Measurements from ENCODE around the gene ICA1L. TPM values are rescaled to one million over a fixed set of nuclear protein-coding genes. Genes with fewer than 3 reads are reported as not detected.

Gene ICA1L
- polyA plus RNA-seq, 2 donors = 1.1 to 1.2 TPM

DNA sequence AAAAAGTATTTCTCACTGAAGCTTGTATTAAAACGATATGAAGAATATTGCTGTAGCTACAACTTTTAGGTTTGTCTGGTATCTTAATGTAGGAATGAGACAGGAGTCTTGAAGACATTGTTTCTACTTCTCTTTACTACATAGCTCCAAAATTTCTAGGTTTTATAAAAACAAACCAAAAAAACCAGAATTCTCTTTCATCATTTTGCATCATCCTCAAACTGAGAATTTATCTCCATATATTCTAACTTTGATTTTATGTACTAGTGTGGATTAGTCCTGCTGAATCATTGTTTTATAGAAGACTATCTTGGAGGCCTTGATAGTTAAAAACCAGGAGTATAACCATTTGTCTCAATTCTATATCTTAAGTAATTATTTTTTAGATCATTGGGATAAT lies 100.2 kb downstream of the ICA1L start:
- Histone ChIP-seq H3K4me1 (ENCODE audit: control insufficient read depth in 2 of 2, insufficient read depth in 2 of 2, low read length in 1 of 2) (no peaks in the 10 kb centered on the region), H3K36me3 (ENCODE audit: control insufficient read depth in 2 of 2, insufficient read depth in 2 of 2, low read length in 1 of 2) (peaks cover 0 to 5% of the 10 kb centered on the region in 2 donors), H3K4me3 (ENCODE audit: low read depth in 1 of 2, low read length in 2 of 2) (no peak overlapping the region), H3K9me3 (ENCODE audit: control insufficient read depth in 2 of 2, insufficient read depth in 1 of 2, low read depth in 1 of 2, low read length in 1 of 2) (no peaks in the 10 kb centered on the region), H3K27me3 (ENCODE audit: control insufficient read depth in 1 of 2, insufficient read depth in 2 of 2, low read length in 2 of 2) (no peaks in the 10 kb centered on the region), H3K27ac (ENCODE audit: low read depth in 2 of 2, low read length in 1 of 2) (no peak overlapping the region)
- WGBS, 2 donors = 98% methylated on average over 1 of the region's 1 CpG

DNA sequence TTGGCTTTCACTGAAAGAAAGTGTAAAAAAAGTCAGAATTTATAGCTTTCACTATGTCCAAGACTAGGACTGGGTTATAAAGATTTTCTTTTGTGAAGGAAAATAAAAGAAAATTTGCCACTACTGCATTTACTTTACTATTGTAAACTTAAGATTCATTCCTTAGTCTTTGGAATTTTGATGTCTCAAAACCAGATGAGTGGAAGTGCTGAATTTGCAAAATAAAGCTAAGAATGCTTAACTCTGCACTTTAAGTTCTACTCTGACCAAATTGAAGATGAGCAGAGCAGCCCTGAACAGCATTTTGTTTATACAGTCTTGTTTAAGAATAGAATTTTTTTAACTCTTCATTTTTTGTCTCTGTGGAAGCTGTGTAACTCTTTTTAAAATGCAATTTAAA lies 102.4 kb downstream of the ICA1L start:
- no peak overlapping the region for H3K27ac ChIP-seq (ENCODE audit: low read depth in 2 of 2, low read length in 1 of 2)
- no peak overlapping the region for H3K4me3 ChIP-seq (ENCODE audit: low read depth in 1 of 2, low read length in 2 of 2)
- peaks cover 3 to 9% of the 10 kb centered on the region in 2 donors for H3K36me3 ChIP-seq (ENCODE audit: control insufficient read depth in 2 of 2, insufficient read depth in 2 of 2, low read length in 1 of 2)
- H3K9me3 ChIP-seq (ENCODE audit: control insufficient read depth in 2 of 2, insufficient read depth in 1 of 2, low read depth in 1 of 2, low read length in 1 of 2) = no peaks in the 10 kb centered on the region
- peaks cover 0 to 2% of the 10 kb centered on the region in 2 donors for H3K4me1 ChIP-seq (ENCODE audit: control insufficient read depth in 2 of 2, insufficient read depth in 2 of 2, low read length in 1 of 2)
- H3K27me3 ChIP-seq (ENCODE audit: control insufficient read depth in 1 of 2, insufficient read depth in 2 of 2, low read length in 2 of 2) = no peaks in the 10 kb centered on the region

- Histone ChIP-seq H3K27me3 (ENCODE audit: control insufficient read depth in 1 of 2, insufficient read depth in 2 of 2, low read length in 2 of 2) (no peaks in the 10 kb centered on the region), H3K4me3 (ENCODE audit: low read depth in 1 of 2, low read length in 2 of 2) (no peak overlapping the region), H3K4me1 (ENCODE audit: control insufficient read depth in 2 of 2, insufficient read depth in 2 of 2, low read length in 1 of 2) (peaks cover 0 to 2% of the 10 kb centered on the region in 2 donors), H3K9me3 (ENCODE audit: control insufficient read depth in 2 of 2, insufficient read depth in 1 of 2, low read depth in 1 of 2, low read length in 1 of 2) (no peaks in the 10 kb centered on the region), H3K36me3 (ENCODE audit: control insufficient read depth in 2 of 2, insufficient read depth in 2 of 2, low read length in 1 of 2) (peaks cover 3 to 7% of the 10 kb centered on the region in 2 donors), H3K27ac (ENCODE audit: low read depth in 2 of 2, low read length in 1 of 2) (no peak overlapping the region)
These were observed 103.3 kb downstream of the ICA1L start for GRCh38 chr2:202768273-202768672.

- Histone ChIP-seq H3K36me3 (ENCODE audit: control insufficient read depth in 2 of 2, insufficient read depth in 2 of 2, low read length in 1 of 2) (peaks cover 3 to 7% of the 10 kb centered on the region in 2 donors), H3K27me3 (ENCODE audit: control insufficient read depth in 1 of 2, insufficient read depth in 2 of 2, low read length in 2 of 2) (no peaks in the 10 kb centered on the region), H3K9me3 (ENCODE audit: control insufficient read depth in 2 of 2, insufficient read depth in 1 of 2, low read depth in 1 of 2, low read length in 1 of 2) (no peaks in the 10 kb centered on the region), H3K4me3 (ENCODE audit: low read depth in 1 of 2, low read length in 2 of 2) (no peak overlapping the region), H3K4me1 (ENCODE audit: control insufficient read depth in 2 of 2, insufficient read depth in 2 of 2, low read length in 1 of 2) (peaks cover 0 to 2% of the 10 kb centered on the region in 2 donors), H3K27ac (ENCODE audit: low read depth in 2 of 2, low read length in 1 of 2) (no peak overlapping the region)
- WGBS, 2 donors = 78 to 80% methylated on average over 5 of the region's 5 CpGs
These were observed 106.1 kb downstream of the ICA1L start for GRCh38 chr2:202765436-202765835.

DNA sequence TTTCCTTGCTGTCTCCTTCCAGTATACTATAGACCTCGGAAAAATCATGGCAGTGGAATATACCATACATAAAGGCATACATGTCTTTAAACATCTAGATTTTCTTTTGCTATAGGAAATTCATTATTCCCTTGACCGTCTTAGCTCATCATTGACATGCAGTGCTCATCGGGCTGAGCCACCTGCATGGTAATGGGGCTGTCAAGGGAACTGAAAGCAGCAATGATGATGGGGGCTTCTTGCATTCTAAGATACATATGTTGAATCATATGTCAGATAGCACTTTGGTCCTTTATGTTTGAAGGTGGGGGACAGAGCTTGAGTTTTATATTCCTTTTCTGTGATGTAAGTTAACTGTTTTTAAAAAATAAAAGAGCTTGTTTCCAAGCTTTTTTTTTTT lies 106.6 kb downstream of the ICA1L start:
- Histone ChIP-seq H3K36me3 (ENCODE audit: control insufficient read depth in 2 of 2, insufficient read depth in 2 of 2, low read length in 1 of 2) (peaks cover 3 to 7% of the 10 kb centered on the region in 2 donors), H3K4me1 (ENCODE audit: control insufficient read depth in 2 of 2, insufficient read depth in 2 of 2, low read length in 1 of 2) (peaks cover 0 to 2% of the 10 kb centered on the region in 2 donors), H3K27ac (ENCODE audit: low read depth in 2 of 2, low read length in 1 of 2) (no peak overlapping the region), H3K4me3 (ENCODE audit: low read depth in 1 of 2, low read length in 2 of 2) (no peak overlapping the region), H3K9me3 (ENCODE audit: control insufficient read depth in 2 of 2, insufficient read depth in 1 of 2, low read depth in 1 of 2, low read length in 1 of 2) (no peaks in the 10 kb centered on the region), H3K27me3 (ENCODE audit: control insufficient read depth in 1 of 2, insufficient read depth in 2 of 2, low read length in 2 of 2) (no peaks in the 10 kb centered on the region)
- WGBS, 2 donors = 94 to 96% methylated on average over 3 of the region's 3 CpGs

GRCh38 chr2:202763916-202764315 lies 107.7 kb downstream of the ICA1L start:
- H3K4me3 ChIP-seq (ENCODE audit: low read depth in 1 of 2, low read length in 2 of 2) = no peak overlapping the region
- 97 to 100% methylated on average over 1 of the region's 1 CpG for WGBS, 2 donors
- peaks cover 3 to 7% of the 10 kb centered on the region in 2 donors for H3K36me3 ChIP-seq (ENCODE audit: control insufficient read depth in 2 of 2, insufficient read depth in 2 of 2, low read length in 1 of 2)
- H3K27ac ChIP-seq (ENCODE audit: low read depth in 2 of 2, low read length in 1 of 2) = no peak overlapping the region
- H3K9me3 ChIP-seq (ENCODE audit: control insufficient read depth in 2 of 2, insufficient read depth in 1 of 2, low read depth in 1 of 2, low read length in 1 of 2) = no peaks in the 10 kb centered on the region
- H3K27me3 ChIP-seq (ENCODE audit: control insufficient read depth in 1 of 2, insufficient read depth in 2 of 2, low read length in 2 of 2) = no peaks in the 10 kb centered on the region
- peaks cover 0 to 2% of the 10 kb centered on the region in 2 donors for H3K4me1 ChIP-seq (ENCODE audit: control insufficient read depth in 2 of 2, insufficient read depth in 2 of 2, low read length in 1 of 2)

- WGBS, 2 donors = 60 to 68% methylated on average over 4 of the region's 4 CpGs
- Histone ChIP-seq H3K36me3 (ENCODE audit: control insufficient read depth in 2 of 2, insufficient read depth in 2 of 2, low read length in 1 of 2) (peaks cover 3 to 7% of the 10 kb centered on the region in 2 donors), H3K27me3 (ENCODE audit: control insufficient read depth in 1 of 2, insufficient read depth in 2 of 2, low read length in 2 of 2) (no peaks in the 10 kb centered on the region), H3K9me3 (ENCODE audit: control insufficient read depth in 2 of 2, insufficient read depth in 1 of 2, low read depth in 1 of 2, low read length in 1 of 2) (no peaks in the 10 kb centered on the region), H3K4me1 (ENCODE audit: control insufficient read depth in 2 of 2, insufficient read depth in 2 of 2, low read length in 1 of 2) (peaks cover 0 to 2% of the 10 kb centered on the region in 2 donors), H3K27ac (ENCODE audit: low read depth in 2 of 2, low read length in 1 of 2) (no peak overlapping the region), H3K4me3 (ENCODE audit: low read depth in 1 of 2, low read length in 2 of 2) (no peak overlapping the region)
These were observed 109.0 kb downstream of the ICA1L start for GRCh38 chr2:202762556-202762955.

GRCh38 chr2:202760848-202761247 lies 110.7 kb downstream of the ICA1L start:
- peaks cover 0 to 2% of the 10 kb centered on the region in 2 donors for H3K4me1 ChIP-seq (ENCODE audit: control insufficient read depth in 2 of 2, insufficient read depth in 2 of 2, low read length in 1 of 2)
- no peaks in the 10 kb centered on the region for H3K27me3 ChIP-seq (ENCODE audit: control insufficient read depth in 1 of 2, insufficient read depth in 2 of 2, low read length in 2 of 2)
- no peaks in the 10 kb centered on the region for H3K9me3 ChIP-seq (ENCODE audit: control insufficient read depth in 2 of 2, insufficient read depth in 1 of 2, low read depth in 1 of 2, low read length in 1 of 2)
- WGBS, 2 donors = 94 to 95% methylated on average over 2 of the region's 2 CpGs
- H3K27ac ChIP-seq (ENCODE audit: low read depth in 2 of 2, low read length in 1 of 2) = no peak overlapping the region
- H3K4me3 ChIP-seq (ENCODE audit: low read depth in 1 of 2, low read length in 2 of 2) = no peak overlapping the region
- peaks cover 3 to 6% of the 10 kb centered on the region in 2 donors for H3K36me3 ChIP-seq (ENCODE audit: control insufficient read depth in 2 of 2, insufficient read depth in 2 of 2, low read length in 1 of 2)

GRCh38 chr2:202758604-202759003 lies 113.0 kb downstream of the ICA1L start:
- Histone ChIP-seq H3K4me1 (ENCODE audit: control insufficient read depth in 2 of 2, insufficient read depth in 2 of 2, low read length in 1 of 2) (no peaks in the 10 kb centered on the region), H3K27me3 (ENCODE audit: control insufficient read depth in 1 of 2, insufficient read depth in 2 of 2, low read length in 2 of 2) (no peaks in the 10 kb centered on the region), H3K9me3 (ENCODE audit: control insufficient read depth in 2 of 2, insufficient read depth in 1 of 2, low read depth in 1 of 2, low read length in 1 of 2) (no peaks in the 10 kb centered on the region), H3K27ac (ENCODE audit: low read depth in 2 of 2, low read length in 1 of 2) (no peak overlapping the region), H3K36me3 (ENCODE audit: control insufficient read depth in 2 of 2, insufficient read depth in 2 of 2, low read length in 1 of 2) (peaks cover 0 to 2% of the 10 kb centered on the region in 2 donors), H3K4me3 (ENCODE audit: low read depth in 1 of 2, low read length in 2 of 2) (no peak overlapping the region)
- WGBS, 2 donors = 54 to 62% methylated on average over 2 of the region's 2 CpGs

DNA sequence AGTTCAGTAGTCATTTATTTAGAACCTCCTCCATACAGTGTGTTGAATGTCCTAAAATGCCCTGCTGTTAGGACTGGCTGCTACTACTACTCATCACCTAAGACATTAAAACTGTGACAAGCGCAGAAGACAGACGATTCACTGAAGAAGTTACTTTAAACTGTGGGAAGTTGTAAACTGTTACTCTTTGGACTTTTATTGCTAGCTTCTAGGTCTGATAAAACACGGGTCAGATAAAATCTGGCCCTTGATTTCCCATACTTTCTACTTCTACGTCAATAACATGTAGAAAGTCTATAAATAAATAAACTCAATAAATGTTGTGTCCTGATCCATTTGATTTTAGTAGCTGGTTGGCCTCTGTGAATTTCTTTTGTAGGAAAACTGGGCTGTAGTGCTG lies 113.4 kb downstream of the ICA1L start:
- H3K36me3 ChIP-seq (ENCODE audit: control insufficient read depth in 2 of 2, insufficient read depth in 2 of 2, low read length in 1 of 2) = peaks cover 0 to 2% of the 10 kb centered on the region in 2 donors

More for the DNA sequence above, 113.4 kb downstream of the ICA1L start:
- WGBS, 2 donors = 68 to 88% methylated on average over 4 of the region's 4 CpGs
- Histone ChIP-seq H3K27me3 (ENCODE audit: control insufficient read depth in 1 of 2, insufficient read depth in 2 of 2, low read length in 2 of 2) (no peaks in the 10 kb centered on the region), H3K4me3 (ENCODE audit: low read depth in 1 of 2, low read length in 2 of 2) (no peak overlapping the region), H3K27ac (ENCODE audit: low read depth in 2 of 2, low read length in 1 of 2) (no peak overlapping the region), H3K4me1 (ENCODE audit: control insufficient read depth in 2 of 2, insufficient read depth in 2 of 2, low read length in 1 of 2) (no peaks in the 10 kb centered on the region), H3K9me3 (ENCODE audit: control insufficient read depth in 2 of 2, insufficient read depth in 1 of 2, low read depth in 1 of 2, low read length in 1 of 2) (no peaks in the 10 kb centered on the region)

Measured in esophagus (tissue), 2 donors.